Renal pelvis (tissue), 4 donors: ENCODE results near the gene PREB. TPM values are rescaled to one million over a fixed set of nuclear protein-coding genes. Genes with fewer than 3 reads are reported as not detected.

Experiments
- DNase-seq: peaks from one replicate; pipeline ENCODE4 v3.0.0-alpha.2; 2013
- polyA plus RNA-seq, 3 donors: library from polyadenylated mRNA; unstranded; fragments of 120-200 nt; gene quantifications; one replicate each; pipeline ENCODE4 v1.2.1, GENCODE V29; 2013; ENCODE audit not compliant: insufficient read length in 3 of 3

Gene PREB
- polyA plus RNA-seq, 3 donors = 49.2 to 59.0 (median 51.6) TPM

DNA sequence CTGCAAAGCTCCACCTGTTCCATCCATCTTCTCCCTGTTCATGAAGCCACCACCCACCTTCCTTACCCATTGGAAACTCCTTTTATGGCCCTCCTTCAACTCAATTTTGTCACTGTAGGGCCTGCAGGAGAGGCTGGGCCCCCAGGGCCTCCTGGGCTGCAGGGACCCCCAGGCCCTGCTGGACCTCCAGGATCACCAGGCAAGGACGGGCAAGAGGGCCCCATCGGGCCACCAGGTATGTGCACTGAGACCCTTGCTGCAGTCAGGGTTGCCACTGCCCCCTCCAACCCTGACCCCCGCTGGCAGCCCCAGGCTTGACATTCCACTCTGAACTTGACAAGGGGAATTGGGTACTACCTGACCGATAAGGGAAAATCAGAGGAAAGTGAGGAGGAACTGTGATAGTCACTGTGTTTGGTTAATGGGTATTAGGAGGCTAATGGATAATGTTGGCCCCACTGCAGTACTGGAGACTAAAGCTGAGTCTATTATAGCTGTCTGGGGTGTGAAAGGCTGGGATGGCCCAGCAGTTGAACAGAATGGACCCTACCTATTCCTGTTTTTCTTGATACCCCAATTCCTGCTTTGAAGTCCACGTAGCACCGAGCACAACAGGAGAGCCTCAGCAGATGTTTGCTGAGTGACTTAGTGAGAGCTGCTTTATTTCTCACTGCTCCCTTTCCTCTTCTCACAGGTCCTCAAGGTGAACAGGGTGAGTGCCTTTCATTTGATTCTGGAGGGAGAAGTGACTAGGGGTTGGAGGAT, 50.0 kb downstream of the PREB start:
- DNase-seq = no peak

GRCh38 chr2:27083410-27084296, 50.8 kb downstream of the PREB start:
- no peak for DNase-seq

GRCh38 chr2:27082773-27083409, 51.5 kb downstream of the PREB start:
- no peak for DNase-seq

GRCh38 chr2:27081984-27082772, 52.3 kb downstream of the PREB start:
- no peak for DNase-seq

Other genes with a start within 250 kb of the PREB start
- 10 to 100 TPM; 12.9 to 17.5 (median 14.3) TPM for gene MAPRE3, start 164.0 kb downstream of the PREB start, polyA plus RNA-seq
- gene TMEM214, start 101.7 kb downstream of the PREB start, polyA plus RNA-seq = 10 to 100 TPM; 62.3 to 68.9 (median 66.7) TPM
- gene AGBL5, start 83.0 kb downstream of the PREB start, polyA plus RNA-seq = 10 to 100 TPM; 67.1 to 68.4 (median 67.5) TPM
- gene OST4, start 63.0 kb downstream of the PREB start, polyA plus RNA-seq = 100 to 1,000 TPM; 228 to 288 (median 247) TPM
- gene EMILIN1, start 56.0 kb downstream of the PREB start, polyA plus RNA-seq = 100 to 1,000 TPM in 2 of 3 donors, 10 to 100 TPM in 1; 70.9 to 135 (median 102) TPM
- 10 to 100 TPM; 57.6 to 62.8 (median 60.6) TPM for gene KHK, start 47.9 kb downstream of the PREB start, polyA plus RNA-seq
- gene CGREF1, start 15.5 kb downstream of the PREB start, polyA plus RNA-seq = 1 to 10 TPM; 5.7 to 8.1 (median 7.5) TPM
- 1 to 10 TPM; 1.3 to 2.5 (median 1.4) TPM for gene ABHD1, start 10.8 kb downstream of the PREB start, polyA plus RNA-seq
- gene PRR30, start 4.8 kb upstream of the PREB start, polyA plus RNA-seq = not detected
- gene TCF23, start 14.4 kb upstream of the PREB start, polyA plus RNA-seq = under 1 TPM; 0.50 to 0.66 (median 0.55) TPM
- 100 to 1,000 TPM; 158 to 166 (median 164) TPM for gene ATRAID, start 77.4 kb upstream of the PREB start, polyA plus RNA-seq
- 10 to 100 TPM; 46.6 to 56.2 (median 48.8) TPM for gene SLC5A6, start 77.6 kb upstream of the PREB start, polyA plus RNA-seq
- 10 to 100 TPM; 58.5 to 59.9 (median 58.9) TPM for gene CAD, start 82.7 kb upstream of the PREB start, polyA plus RNA-seq
- 10 to 100 TPM in 2 of 3 donors, 1 to 10 TPM in 1; 7.6 to 13.2 (median 10.8) TPM for gene SLC30A3, start 128.4 kb upstream of the PREB start, polyA plus RNA-seq
- 1 to 10 TPM in 2 of 3 donors, under 1 TPM in 1; 0.60 to 2.6 (median 1.4) TPM for gene DNAJC5G, start 140.8 kb upstream of the PREB start, polyA plus RNA-seq
- gene TRIM54, start 147.8 kb upstream of the PREB start, polyA plus RNA-seq = 1 to 10 TPM; 4.4 to 8.2 (median 7.6) TPM
- gene UCN, start 173.8 kb upstream of the PREB start, polyA plus RNA-seq = 1 to 10 TPM in 2 of 3 donors, under 1 TPM in 1; 0.62 to 1.6 (median 1.0) TPM
- gene MPV17, start 188.5 kb upstream of the PREB start, polyA plus RNA-seq = 10 to 100 TPM; 72.3 to 89.1 (median 88.3) TPM
- gene GTF3C2, start 222.1 kb upstream of the PREB start, polyA plus RNA-seq = 10 to 100 TPM; 69.1 to 80.2 (median 79.8) TPM
- gene EIF2B4, start 235.7 kb upstream of the PREB start, polyA plus RNA-seq = 10 to 100 TPM; 52.5 to 55.1 (median 53.0) TPM
- 100 to 1,000 TPM; 108 to 121 (median 109) TPM for gene SNX17, start 236.0 kb upstream of the PREB start, polyA plus RNA-seq
- gene ZNF513, start 246.1 kb upstream of the PREB start, polyA plus RNA-seq = 10 to 100 TPM; 23.7 to 27.3 (median 24.6) TPM